PC-3 (cell line): ENCODE data around the gene TRPM1. TPM values are rescaled to one million over a fixed set of nuclear protein-coding genes. Genes with fewer than 3 reads are reported as not detected.

Experiments
- ATAC-seq: fragments of 200-7000 bp; cut with Tn5 transposase; 2 replicates; pipeline ENCODE4 v1.9.1; 2020; ENCODE audit warnings: mild to moderate bottlenecking, moderate library complexity
- BruUV-seq: library from RNA; stranded (reverse); fragments of 400-500 nt; replicated peaks from 2 replicates; lab custom pipeline; 2021; lab: Mats Ljungman, UMichigan
- CTCF ChIA-PET: fragments of 300-600 bp; sonication (Branson Sonifier 250); formaldehyde crosslinking; loops from one replicate; lab custom pipeline; 2022; ENCODE audit warnings: antibody characterized with exemption; lab: Charles Lee
- POLR2A ChIA-PET: fragments of 300-600 bp; sonication (Branson Sonifier 250); formaldehyde crosslinking; loops from one replicate; lab custom pipeline; 2022; ENCODE audit warnings: antibody characterized with exemption; ENCODE audit not compliant: unreplicated experiment; lab: Charles Lee
- DNase-seq: peaks from one replicate; pipeline ENCODE4 v3.0.0-alpha.2; 2015
- H2AFZ ChIP-seq: fragments of 300-600 bp; sonication (generic); 2 replicates; pipeline ENCODE4 v1.6.0; 2016; ENCODE audit warnings: antibody characterized with exemption, low read length
- H3F3A ChIP-seq: fragments of 300-600 bp; sonication (generic); one replicate; pipeline ENCODE4 v1.6.0; 2017; ENCODE audit warnings: antibody characterized with exemption, low read length, control low read depth, mild to moderate bottlenecking; ENCODE audit not compliant: unreplicated experiment
- H3K27ac ChIP-seq: fragments of 300-600 bp; sonication (generic); 2 replicates; pipeline ENCODE4 v1.5.1; 2016; ENCODE audit warnings: mild to moderate bottlenecking, low read length
- H3K27me3 ChIP-seq: fragments of 300-600 bp; sonication (generic); 2 replicates; pipeline ENCODE4 v1.6.1; 2016; ENCODE audit warnings: low read length, mixed read lengths
- H3K36me3 ChIP-seq: fragments of 300-600 bp; sonication (generic); 2 replicates; pipeline ENCODE4 v1.6.1; 2016; ENCODE audit warnings: low read depth, mixed run types, low read length, mixed read lengths
- H3K4me1 ChIP-seq: fragments of 300-600 bp; sonication (generic); 2 replicates; pipeline ENCODE4 v1.5.1; 2016; ENCODE audit warnings: low read length; ENCODE audit not compliant: insufficient read depth
- H3K4me2 ChIP-seq: fragments of 300-600 bp; sonication (generic); 2 replicates; pipeline ENCODE4 v1.6.0; 2016; ENCODE audit warnings: low read length
- H3K4me3 ChIP-seq: fragments of 300-600 bp; sonication (generic); 2 replicates; pipeline ENCODE4 v1.5.1; 2016; ENCODE audit warnings: mild to moderate bottlenecking, low read length, mixed read lengths
- H3K79me2 ChIP-seq: fragments of 300-600 bp; sonication (generic); 2 replicates; pipeline ENCODE4 v1.6.1; 2017; ENCODE audit warnings: low read length, mixed read lengths
- H3K9ac ChIP-seq: fragments of 300-600 bp; sonication (generic); 2 replicates; pipeline ENCODE4 v1.6.0; 2016; ENCODE audit warnings: mild to moderate bottlenecking, low read length
- H3K9me2 ChIP-seq: fragments of 300-600 bp; sonication (generic); replicated peaks from 2 replicates; pipeline ENCODE4 v1.6.1; 2016; ENCODE audit warnings: mixed run types, low read length, mixed read lengths
- H3K9me3 ChIP-seq: fragments of 300-600 bp; sonication (generic); 2 replicates; pipeline ENCODE4 v1.6.1; 2016; ENCODE audit warnings: low read length, mixed read lengths
- H4K20me1 ChIP-seq: fragments of 300-600 bp; sonication (generic); 2 replicates; pipeline ENCODE4 v1.6.1; 2016; ENCODE audit warnings: low read length, mixed read lengths
- EZH2 ChIP-seq: fragments of 300-600 bp; sonication (generic); IDR thresholded peaks from one replicate; pipeline ENCODE4 v1.6.1; 2017; ENCODE audit warnings: antibody characterized with exemption, mild to moderate bottlenecking, low read length; ENCODE audit not compliant: unreplicated experiment
- EZH2phosphoT487 ChIP-seq: fragments of 300-600 bp; sonication (generic); IDR thresholded peaks from 2 replicates; pipeline ENCODE4 v1.6.1; 2018; ENCODE audit warnings: mild to moderate bottlenecking, antibody characterized with exemption, low read length, borderline replicate concordance
- intact Hi-C: fragments of 100-400 bp; cut with micrococcal nuclease; formaldehyde crosslinking; loops from 2 replicates; pipeline ENCODE4 v1.9.0; 2023
- total RNA-seq: library from RNA; depleted of rRNA; stranded (reverse); fragments of >200 nt; gene quantifications from 2 replicates; pipeline ENCODE4 v1.2.3, GENCODE V29; 2014
- TF ChIP-seq, protein P1 (sequence below): fragments of 300-600 bp; sonication (generic); conservative IDR thresholded peaks from 2 replicates; pipeline ENCODE4 v1.5.1; 2017; ENCODE audit warnings: antibody characterized with exemption, low read depth, mild to moderate bottlenecking, low read length

TRPM1 gene
- total RNA-seq, 1 experiment from 2014 or later = not detected

DNA sequence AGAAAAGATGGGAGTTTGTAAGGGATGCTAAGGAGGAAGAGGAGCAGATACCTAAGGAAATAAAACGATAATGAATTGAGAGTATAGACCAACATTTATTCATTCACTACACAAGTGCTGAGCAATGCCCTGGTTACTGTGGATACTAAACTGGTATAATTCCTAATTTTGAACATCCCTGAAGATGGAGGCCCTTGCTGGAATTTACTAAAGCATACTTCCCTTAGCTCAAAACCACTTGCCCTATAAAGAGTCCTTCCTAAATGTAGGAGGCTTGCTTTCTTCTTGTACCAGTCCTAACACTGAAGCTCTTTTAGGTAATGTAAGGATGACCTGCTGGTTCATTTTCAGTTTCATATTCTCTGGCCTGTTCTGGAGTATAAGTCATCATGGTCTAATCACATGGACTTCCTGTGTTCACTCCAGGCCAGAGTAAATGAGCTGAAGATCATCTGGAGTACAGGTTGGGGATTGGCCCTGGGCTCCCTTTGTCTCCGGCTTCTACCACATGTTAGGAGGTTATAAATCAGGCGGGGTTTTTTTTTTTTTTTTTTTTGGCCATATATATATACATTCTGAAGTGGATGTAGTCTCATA, 70.0 kb downstream of the TRPM1 start:
- H3K27ac ChIP-seq = no peak overlapping the region

DNA sequence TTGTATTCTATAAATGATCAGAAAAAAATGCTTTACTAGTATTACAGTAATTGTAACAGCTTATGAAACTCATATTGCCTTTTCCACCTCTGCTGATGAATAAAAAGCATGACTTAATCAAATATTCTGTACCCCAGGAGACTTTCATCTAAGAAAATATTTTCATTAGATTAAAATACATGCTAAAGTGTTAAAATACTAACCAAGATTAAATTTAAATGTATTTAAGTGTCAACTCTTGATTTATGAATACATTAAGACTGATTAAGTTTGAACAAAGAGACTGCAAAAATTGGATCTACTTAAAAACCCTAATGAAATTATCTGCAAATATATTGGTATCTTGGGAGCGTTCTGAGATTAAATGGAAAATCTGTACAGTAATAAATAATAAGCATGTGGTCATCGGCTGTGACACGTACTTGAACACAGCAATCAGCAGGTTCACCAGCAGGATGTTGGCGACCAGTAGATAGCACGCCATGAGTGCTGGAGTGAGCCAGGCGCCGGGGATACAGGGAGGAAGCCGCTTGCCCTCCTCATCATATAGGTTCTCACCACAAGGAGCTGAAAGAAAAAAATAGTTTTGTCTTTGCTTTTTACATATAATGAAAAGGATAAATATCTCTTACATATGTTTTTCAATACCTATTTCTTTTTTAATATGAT, 73.5 kb downstream of the TRPM1 start:
- Histone ChIP-seq H4K20me1 (no peaks in the 10 kb centered on the region), H3K27ac (no peak overlapping the region), H3F3A (no peaks in the 10 kb centered on the region), H3K36me3 (no peaks in the 10 kb centered on the region), H3K4me2 (no peak overlapping the region), H3K9ac (no peak overlapping the region), H3K4me1 (no peaks in the 10 kb centered on the region), H2AFZ (no peak overlapping the region), H3K4me3 (no peak overlapping the region), H3K27me3 (peaks cover 38% of the 10 kb centered on the region), H3K9me2 (no peaks in the 10 kb centered on the region), H3K9me3 (no peaks in the 10 kb centered on the region), H3K79me2 (no peaks in the 10 kb centered on the region)
- intact Hi-C loops = no loop called here
- TF ChIP-seq, protein P1, sequence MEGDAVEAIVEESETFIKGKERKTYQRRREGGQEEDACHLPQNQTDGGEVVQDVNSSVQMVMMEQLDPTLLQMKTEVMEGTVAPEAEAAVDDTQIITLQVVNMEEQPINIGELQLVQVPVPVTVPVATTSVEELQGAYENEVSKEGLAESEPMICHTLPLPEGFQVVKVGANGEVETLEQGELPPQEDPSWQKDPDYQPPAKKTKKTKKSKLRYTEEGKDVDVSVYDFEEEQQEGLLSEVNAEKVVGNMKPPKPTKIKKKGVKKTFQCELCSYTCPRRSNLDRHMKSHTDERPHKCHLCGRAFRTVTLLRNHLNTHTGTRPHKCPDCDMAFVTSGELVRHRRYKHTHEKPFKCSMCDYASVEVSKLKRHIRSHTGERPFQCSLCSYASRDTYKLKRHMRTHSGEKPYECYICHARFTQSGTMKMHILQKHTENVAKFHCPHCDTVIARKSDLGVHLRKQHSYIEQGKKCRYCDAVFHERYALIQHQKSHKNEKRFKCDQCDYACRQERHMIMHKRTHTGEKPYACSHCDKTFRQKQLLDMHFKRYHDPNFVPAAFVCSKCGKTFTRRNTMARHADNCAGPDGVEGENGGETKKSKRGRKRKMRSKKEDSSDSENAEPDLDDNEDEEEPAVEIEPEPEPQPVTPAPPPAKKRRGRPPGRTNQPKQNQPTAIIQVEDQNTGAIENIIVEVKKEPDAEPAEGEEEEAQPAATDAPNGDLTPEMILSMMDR = no peak
- TF ChIP-seq EZH2 (no peak), EZH2phosphoT487 (no peak)
- POLR2A ChIA-PET = no interaction called here
- CTCF ChIA-PET = no interaction called here
- DNase-seq (no peak), ATAC-seq (no peak)
- no TSS peak for BruUV-seq

More for the DNA sequence above, 70.0 kb downstream of the TRPM1 start:
- no peak overlapping the region for H3K9ac ChIP-seq
- POLR2A ChIA-PET = no interaction called here
- peaks cover 35% of the 10 kb centered on the region for H3K27me3 ChIP-seq
- CTCF ChIA-PET = no interaction called here
- ATAC-seq (no peak), DNase-seq (no peak)
- H3K4me1 ChIP-seq = no peaks in the 10 kb centered on the region
- TF ChIP-seq EZH2phosphoT487 (no peak), EZH2 (no peak)
- TF ChIP-seq, protein P1 = no peak
- no peaks in the 10 kb centered on the region for H3K9me3 ChIP-seq
- intact Hi-C loops = no loop called here
- H3F3A ChIP-seq = no peaks in the 10 kb centered on the region
- no peaks in the 10 kb centered on the region for H4K20me1 ChIP-seq
- no peak overlapping the region for H3K4me2 ChIP-seq
- H3K36me3 ChIP-seq = no peaks in the 10 kb centered on the region
- no peaks in the 10 kb centered on the region for H3K79me2 ChIP-seq
- no peaks in the 10 kb centered on the region for H3K9me2 ChIP-seq
- BruUV-seq = no TSS peak
- no peak overlapping the region for H3K4me3 ChIP-seq
- no peak overlapping the region for H2AFZ ChIP-seq

DNA sequence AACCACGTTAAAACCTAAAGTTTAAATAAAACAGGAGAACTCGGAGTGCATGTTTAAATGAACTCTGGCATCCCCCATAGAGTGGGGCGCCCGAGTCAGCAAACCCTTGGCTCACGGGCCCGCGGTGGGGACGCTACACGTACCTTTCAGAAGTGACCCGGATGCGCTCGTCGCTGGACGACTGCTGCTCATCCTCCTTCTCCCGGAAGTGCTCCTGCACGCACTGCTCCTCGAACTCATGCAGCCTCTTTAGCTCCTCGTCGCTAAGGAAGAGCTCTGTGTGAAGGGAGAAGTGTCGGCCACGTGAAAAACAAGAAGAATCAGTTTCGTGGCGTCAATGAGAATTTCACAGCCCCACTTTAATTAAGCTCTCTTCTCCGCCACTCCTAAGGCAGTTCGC, 75.5 kb downstream of the TRPM1 start:
- intact Hi-C loops = no loop called here
- ATAC-seq (no peak), DNase-seq (no peak)
- Histone ChIP-seq H3K4me3 (no peak overlapping the region), H3K27ac (no peak overlapping the region), H3K79me2 (no peaks in the 10 kb centered on the region), H3K9ac (no peak overlapping the region), H3K4me2 (no peak overlapping the region), H4K20me1 (no peaks in the 10 kb centered on the region), H3K4me1 (no peaks in the 10 kb centered on the region), H3K9me2 (no peaks in the 10 kb centered on the region), H3K36me3 (no peaks in the 10 kb centered on the region), H3K27me3 (peaks cover 38% of the 10 kb centered on the region), H2AFZ (no peak overlapping the region), H3F3A (no peaks in the 10 kb centered on the region), H3K9me3 (no peaks in the 10 kb centered on the region)
- POLR2A ChIA-PET = no interaction called here
- no TSS peak for BruUV-seq
- TF ChIP-seq, protein P1 = no peak
- TF ChIP-seq EZH2 (no peak), EZH2phosphoT487 (no peak)
- CTCF ChIA-PET = no interaction called here
